ENCODE results near the gene TYW3. TPM values are rescaled to one million over a fixed set of nuclear protein-coding genes. Genes with fewer than 3 reads are reported as not detected.

The TYW3 gene
- total RNA-seq, result 10 to 100 TPM; 15.0 to 23.2 TPM

GRCh38 chr1:74732960-74733603, at the start of gene TYW3, which contains the start of gene CRYZ:
Gene TYW3 (plus strand): TSS chr1:74733152. CDS start chr1:74733245, 93 bp downstream.
Gene CRYZ (minus strand): TSS chr1:74733050. CDS start chr1:74724821, 8,229 bp downstream.
- ATAC-seq, result peak; percentile 89
- peak within 1 kb of the TSS; percentile 87 for H3K4me3 Mint-ChIP-seq
- CTCF ChIA-PET, result interaction anchor here (1.0 to 2.5 kb wide), 13 partner anchors 9 to 230 kb away, joined by 3 to 8 read pairs (median 3); no protein-coding TSS in a partner anchor

GRCh38 chr1:74683656-74684055, 49.3 kb upstream of the TYW3 start:
- H3K27me3 Mint-ChIP-seq, result peaks cover 34% of the 10 kb centered on the region
- H3K4me3 Mint-ChIP-seq, result no peak overlapping the region
- H3K4me1 Mint-ChIP-seq, result peaks cover 16% of the 10 kb centered on the region
- no peaks in the 10 kb centered on the region for H3K9me3 Mint-ChIP-seq (ENCODE audit: low read depth)
- DNase-seq, result no peak
- no peaks in the 10 kb centered on the region for H3K36me3 Mint-ChIP-seq
- no peak overlapping the region for H3K27ac Mint-ChIP-seq
- CTCF ChIA-PET, result no interaction called here
- ATAC-seq, result no peak

More at GRCh38 chr1:74732960-74733603, at the start of gene TYW3, which contains the start of gene CRYZ:
- Mint-ChIP-seq H3K36me3 (peaks cover 17% of the 10 kb centered on the region), H3K9me3 (ENCODE audit: low read depth) (no peaks in the 10 kb centered on the region), H3K27me3 (no peaks in the 10 kb centered on the region), H3K27ac (peak within 1 kb of the TSS; percentile 97), H3K4me1 (peaks cover 40% of the 10 kb centered on the region)
- peak; percentile 92 for DNase-seq

- H3K27me3 Mint-ChIP-seq, result peaks cover 32% of the 10 kb centered on the region
- no peaks in the 10 kb centered on the region for H3K36me3 Mint-ChIP-seq
- H3K4me1 Mint-ChIP-seq, result peaks cover 16% of the 10 kb centered on the region
- no peak for DNase-seq
- H3K9me3 Mint-ChIP-seq (ENCODE audit: low read depth), result no peaks in the 10 kb centered on the region
- no peak for ATAC-seq
- H3K4me3 Mint-ChIP-seq, result no peak overlapping the region
- CTCF ChIA-PET, result no interaction called here
- no peak overlapping the region for H3K27ac Mint-ChIP-seq
These were observed 48.7 kb upstream of the TYW3 start for GRCh38 chr1:74684301-74684700.

DNA sequence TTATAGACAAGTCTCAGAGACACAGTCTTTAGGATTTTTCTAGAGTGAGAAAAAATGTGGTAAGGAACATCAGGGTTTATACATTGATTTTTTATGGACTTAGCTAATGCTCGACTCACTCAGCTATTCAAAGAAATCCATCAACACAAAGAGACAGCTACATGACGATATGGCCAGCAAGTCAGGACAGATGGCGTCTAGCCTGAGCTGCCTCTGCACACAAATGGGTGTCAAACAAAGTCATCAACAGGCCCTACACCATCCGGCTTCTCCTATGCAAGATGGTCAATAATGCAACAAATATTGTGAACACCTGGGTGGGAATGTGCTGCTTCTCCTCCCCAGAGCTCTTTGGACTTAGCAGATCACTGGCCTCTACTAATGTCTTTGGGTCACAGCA, 46.0 kb upstream of the TYW3 start:
- Mint-ChIP-seq H3K4me3 (no peak overlapping the region), H3K27me3 (peaks cover 24% of the 10 kb centered on the region), H3K36me3 (no peaks in the 10 kb centered on the region), H3K4me1 (peaks cover 3% of the 10 kb centered on the region), H3K9me3 (ENCODE audit: low read depth) (no peaks in the 10 kb centered on the region), H3K27ac (no peak overlapping the region)
- CTCF ChIA-PET, result no interaction called here
- no peak for ATAC-seq
- DNase-seq, result no peak

DNA sequence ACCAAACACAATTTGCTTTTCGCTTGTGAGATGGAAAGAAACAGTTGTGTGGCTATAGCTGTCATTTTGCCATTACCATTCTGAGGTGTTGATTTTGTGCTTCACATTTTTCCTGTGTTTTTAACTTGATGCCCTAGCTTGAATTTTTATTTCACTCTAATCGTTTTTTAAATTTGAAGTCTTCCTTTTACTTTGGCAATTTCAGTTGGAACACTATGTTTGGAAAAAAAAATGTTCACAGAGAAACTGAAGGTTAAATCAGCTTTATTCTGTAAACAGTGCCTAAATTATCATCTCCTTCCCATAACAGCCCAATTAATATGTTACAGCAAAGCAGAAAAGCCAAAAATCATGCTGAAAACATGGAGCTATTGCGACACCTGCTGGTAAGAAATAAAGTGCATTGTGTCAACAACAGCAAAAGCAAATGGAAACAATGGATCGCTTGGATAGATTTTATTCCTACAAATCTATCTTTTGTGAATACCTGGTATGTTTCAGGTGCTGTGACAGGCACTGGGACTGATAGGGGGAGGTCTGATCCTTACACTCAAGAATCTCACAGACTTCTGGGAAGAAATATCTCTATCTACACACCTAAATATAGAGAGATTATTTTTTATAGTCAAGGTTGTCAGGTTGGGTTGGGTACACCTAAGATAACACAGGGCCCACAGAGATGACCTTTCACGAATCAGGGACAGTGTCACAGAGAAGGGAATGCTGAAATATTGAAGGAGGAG, 43.2 kb upstream of the TYW3 start:
- no peaks in the 10 kb centered on the region for H3K36me3 Mint-ChIP-seq
- CTCF ChIA-PET, result interaction anchor here (0.7 to 2.1 kb wide), 15 partner anchors 11 to 850 kb away, joined by 3 to 8 read pairs (median 4); partner anchors contain the start of genes CRYZ and TYW3
- peak; percentile 55 for DNase-seq
- H3K4me1 Mint-ChIP-seq, result no peaks in the 10 kb centered on the region
- no peak for ATAC-seq
- H3K27me3 Mint-ChIP-seq, result peaks cover 11% of the 10 kb centered on the region
- H3K27ac Mint-ChIP-seq, result no peak overlapping the region
- no peak overlapping the region for H3K4me3 Mint-ChIP-seq
- no peaks in the 10 kb centered on the region for H3K9me3 Mint-ChIP-seq (ENCODE audit: low read depth)

GRCh38 chr1:74690364-74690696, 42.6 kb upstream of the TYW3 start:
- ATAC-seq (no peak), DNase-seq (no peak)
- CTCF ChIA-PET, result interaction anchor here (1.0 to 2.1 kb wide), 11 partner anchors 14 to 850 kb away, joined by 3 to 8 read pairs (median 4); partner anchors contain the start of genes CRYZ and TYW3
- Mint-ChIP-seq H3K9me3 (ENCODE audit: low read depth) (no peaks in the 10 kb centered on the region), H3K27ac (no peak overlapping the region), H3K36me3 (no peaks in the 10 kb centered on the region), H3K4me1 (no peaks in the 10 kb centered on the region), H3K27me3 (peaks cover 12% of the 10 kb centered on the region), H3K4me3 (no peak overlapping the region)

- H3K9me3 Mint-ChIP-seq (ENCODE audit: low read depth), result no peaks in the 10 kb centered on the region
- H3K27ac Mint-ChIP-seq, result no peak overlapping the region
- ATAC-seq, result no peak
- CTCF ChIA-PET, result interaction anchor here (1.1 to 2.1 kb wide), 5 partner anchors 16 to 222 kb away, joined by 3 to 7 read pairs (median 5); no protein-coding TSS in a partner anchor
- H3K36me3 Mint-ChIP-seq, result no peaks in the 10 kb centered on the region
- H3K4me3 Mint-ChIP-seq, result no peak overlapping the region
- no peak for DNase-seq
- H3K27me3 Mint-ChIP-seq, result peaks cover 15% of the 10 kb centered on the region
- no peaks in the 10 kb centered on the region for H3K4me1 Mint-ChIP-seq
These were observed 42.0 kb upstream of the TYW3 start for GRCh38 chr1:74690909-74691308.

DNA sequence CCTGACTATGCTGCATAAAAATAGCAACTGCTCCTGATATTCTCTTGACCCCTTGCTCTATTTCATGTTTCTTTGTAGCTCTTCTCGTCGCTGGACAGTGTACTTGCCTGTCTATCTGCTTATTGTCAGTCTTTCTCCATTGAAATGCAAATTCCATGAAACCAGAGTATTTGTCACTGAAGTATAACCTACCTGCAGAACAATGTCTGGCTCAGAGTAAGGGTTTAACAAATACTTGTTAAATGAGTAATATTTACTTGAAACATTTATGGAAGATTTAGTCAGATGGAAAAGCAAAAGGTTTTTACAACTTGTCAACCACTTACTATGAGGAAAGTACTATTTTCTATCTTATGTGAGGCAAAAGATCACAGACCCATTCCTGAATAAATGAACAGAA, 39.5 kb upstream of the TYW3 start:
- peaks cover 10% of the 10 kb centered on the region for H3K27me3 Mint-ChIP-seq
- H3K4me1 Mint-ChIP-seq, result no peaks in the 10 kb centered on the region
- no peak overlapping the region for H3K27ac Mint-ChIP-seq
- H3K36me3 Mint-ChIP-seq, result no peaks in the 10 kb centered on the region
- H3K4me3 Mint-ChIP-seq, result no peak overlapping the region
- no peak for ATAC-seq
- H3K9me3 Mint-ChIP-seq (ENCODE audit: low read depth), result no peaks in the 10 kb centered on the region
- CTCF ChIA-PET, result no interaction called here
- no peak for DNase-seq

DNA sequence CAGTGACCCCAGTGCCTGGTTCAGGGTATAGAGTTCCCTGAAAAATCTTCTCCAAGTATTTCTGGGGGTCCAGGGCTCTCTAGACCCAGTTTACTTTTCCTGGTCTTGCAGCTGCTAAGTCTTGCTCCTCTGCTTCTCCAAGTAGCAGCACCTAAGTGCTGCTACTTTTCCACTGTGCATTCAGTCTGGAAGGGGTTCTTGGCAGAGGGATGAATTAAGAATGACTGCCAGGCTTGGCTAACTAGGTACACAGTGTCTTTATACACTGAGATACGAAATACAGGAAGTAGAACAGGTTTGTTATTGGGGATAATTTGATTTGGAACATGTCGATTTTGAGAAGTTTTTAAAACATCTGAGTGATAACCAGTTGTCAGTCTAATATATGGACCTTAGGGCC, 35.1 kb upstream of the TYW3 start:
- Mint-ChIP-seq H3K4me3 (no peak overlapping the region), H3K9me3 (ENCODE audit: low read depth) (no peaks in the 10 kb centered on the region), H3K27ac (no peak overlapping the region), H3K4me1 (peaks cover 4% of the 10 kb centered on the region), H3K27me3 (peaks cover 4% of the 10 kb centered on the region), H3K36me3 (no peaks in the 10 kb centered on the region)
- CTCF ChIA-PET, result no interaction called here
- DNase-seq (no peak), ATAC-seq (no peak)

DNA sequence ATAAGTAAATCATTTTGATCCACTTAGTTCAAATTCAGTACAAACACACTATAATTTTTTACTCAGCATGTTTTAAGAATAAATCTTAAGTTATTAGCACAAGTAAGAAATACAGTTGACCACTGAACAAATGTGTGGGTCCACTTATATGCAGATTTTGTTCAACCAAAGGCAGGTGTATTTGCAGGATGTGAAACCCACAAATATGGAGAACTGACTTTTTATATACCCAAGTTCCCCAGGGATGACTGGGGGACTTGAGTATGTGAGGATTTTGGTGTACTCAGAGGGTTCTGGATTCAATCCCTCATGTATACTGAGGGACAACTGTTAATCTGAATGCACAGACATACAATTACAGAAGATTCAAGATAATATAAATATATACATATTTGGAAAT, 33.6 kb upstream of the TYW3 start:
- peaks cover 5% of the 10 kb centered on the region for H3K36me3 Mint-ChIP-seq
- DNase-seq, result no peak
- peaks cover 7% of the 10 kb centered on the region for H3K4me1 Mint-ChIP-seq
- no peak for ATAC-seq
- no peak overlapping the region for H3K27ac Mint-ChIP-seq
- H3K27me3 Mint-ChIP-seq, result peaks cover 4% of the 10 kb centered on the region
- H3K4me3 Mint-ChIP-seq, result no peak overlapping the region
- CTCF ChIA-PET, result no interaction called here
- H3K9me3 Mint-ChIP-seq (ENCODE audit: low read depth), result no peaks in the 10 kb centered on the region

DNA sequence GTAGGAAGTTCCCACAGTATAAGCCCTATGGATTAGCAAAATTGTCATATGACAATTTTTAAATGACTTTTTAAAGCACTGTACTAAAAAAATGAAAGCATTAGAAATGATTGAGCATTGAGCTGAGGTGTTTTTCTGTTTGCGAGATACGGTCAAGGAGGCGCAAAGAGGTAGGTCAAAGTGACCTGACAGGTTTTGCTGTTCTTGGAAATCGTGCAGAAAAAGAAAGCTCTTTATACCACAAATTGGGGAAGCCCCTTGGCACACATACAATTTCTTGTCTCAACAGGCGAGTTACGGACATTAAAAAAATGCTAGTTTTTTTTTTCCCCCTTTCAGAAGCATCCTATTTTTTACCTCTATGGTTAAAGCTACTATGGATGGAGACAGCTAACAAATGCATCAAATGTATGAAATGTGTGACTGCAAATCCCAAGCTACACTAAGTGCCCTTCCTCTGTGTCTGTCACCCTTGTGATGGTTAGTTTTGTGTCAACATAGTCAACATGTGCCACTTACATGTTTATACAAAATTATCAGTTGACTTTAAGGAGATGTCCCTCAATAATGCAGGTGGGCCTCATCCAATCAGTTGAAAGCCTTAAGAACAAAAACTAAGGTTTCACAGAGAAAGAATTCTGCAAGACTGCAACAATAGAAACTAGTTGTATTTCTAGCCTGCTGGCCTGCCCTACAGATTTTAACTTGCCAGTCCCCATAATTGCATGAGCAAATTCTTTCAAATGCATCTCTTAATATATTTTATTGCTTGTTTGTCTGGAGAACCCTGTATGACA, 29.4 kb upstream of the TYW3 start:
- H3K27ac Mint-ChIP-seq, result no peak overlapping the region
- CTCF ChIA-PET, result interaction anchor here (1.0 to 1.3 kb wide), 2 partner anchors 14 to 30 kb away, joined by 3 to 5 read pairs; partner anchors contain the start of genes CRYZ and TYW3
- peaks cover 13% of the 10 kb centered on the region for H3K36me3 Mint-ChIP-seq
- DNase-seq, result no peak
- no peak overlapping the region for H3K4me3 Mint-ChIP-seq
- no peak for ATAC-seq
- no peaks in the 10 kb centered on the region for H3K27me3 Mint-ChIP-seq
- H3K9me3 Mint-ChIP-seq (ENCODE audit: low read depth), result no peaks in the 10 kb centered on the region
- peaks cover 7% of the 10 kb centered on the region for H3K4me1 Mint-ChIP-seq

DNA sequence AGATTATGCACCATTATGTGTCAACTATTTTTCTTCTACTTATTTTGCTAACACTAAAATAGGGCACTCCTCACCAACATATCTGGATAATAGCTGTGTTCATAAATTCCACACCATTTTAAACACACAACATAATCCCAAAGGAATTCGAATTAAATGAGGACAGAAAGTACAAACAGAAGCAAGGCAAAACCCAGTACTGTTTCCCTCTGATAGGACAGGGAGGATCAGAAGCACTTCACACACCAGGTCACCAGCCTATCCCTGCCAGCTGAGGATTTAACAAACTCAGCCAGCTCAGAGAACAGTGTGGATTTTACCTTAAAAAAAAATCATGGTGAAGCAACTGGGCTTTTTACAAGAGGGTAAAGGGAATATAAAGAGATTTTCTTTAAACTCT, 20.1 kb upstream of the TYW3 start:
- no peak for DNase-seq
- no peaks in the 10 kb centered on the region for H3K9me3 Mint-ChIP-seq (ENCODE audit: low read depth)
- no peaks in the 10 kb centered on the region for H3K27me3 Mint-ChIP-seq
- CTCF ChIA-PET, result no interaction called here
- peaks cover 3% of the 10 kb centered on the region for H3K36me3 Mint-ChIP-seq
- no peaks in the 10 kb centered on the region for H3K4me1 Mint-ChIP-seq
- no peak for ATAC-seq
- no peak overlapping the region for H3K27ac Mint-ChIP-seq
- H3K4me3 Mint-ChIP-seq, result no peak overlapping the region

DNA sequence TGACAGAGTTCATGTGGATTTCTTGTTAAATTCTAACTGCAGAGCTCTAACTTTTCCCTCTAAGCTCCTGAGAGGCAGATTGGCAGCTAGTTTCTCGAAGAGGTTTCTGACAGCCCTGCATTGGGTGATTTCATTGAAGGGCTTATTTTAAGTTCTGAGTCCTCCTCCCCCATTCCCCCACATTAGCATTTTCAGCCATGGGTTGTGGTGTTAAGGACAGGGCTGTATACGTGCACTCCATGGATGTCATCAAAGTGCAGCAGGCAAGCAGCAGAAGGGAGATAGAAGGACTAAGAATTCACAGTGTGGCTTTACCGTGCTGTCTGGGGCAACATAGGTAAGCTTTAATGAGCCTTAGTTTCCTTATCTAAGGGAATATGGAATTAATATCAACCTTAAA, 19.1 kb upstream of the TYW3 start:
- no peak overlapping the region for H3K27ac Mint-ChIP-seq
- no peak for DNase-seq
- H3K27me3 Mint-ChIP-seq, result no peaks in the 10 kb centered on the region
- no peaks in the 10 kb centered on the region for H3K9me3 Mint-ChIP-seq (ENCODE audit: low read depth)
- peaks cover 3% of the 10 kb centered on the region for H3K36me3 Mint-ChIP-seq
- CTCF ChIA-PET, result interaction anchor here (0.9 kb wide), 1 partner anchor 19 kb away, joined by 3 read pairs; the partner anchor contains the start of genes CRYZ and TYW3
- H3K4me3 Mint-ChIP-seq, result no peak overlapping the region
- no peak for ATAC-seq
- no peaks in the 10 kb centered on the region for H3K4me1 Mint-ChIP-seq

All from activated CD8-positive, alpha-beta memory T cell treated with anti-CD3 and anti-CD28 coated beads, Interleukin-2, amount 10 ng/mL, durations not matched to agents 7 days and 5 days (primary cell).